ENCODE data around the gene PFDN5. TPM values are rescaled to one million over a fixed set of nuclear protein-coding genes. Genes with fewer than 3 reads are reported as not detected.
A peak's percentile ranks its signal among the peaks of the same experiment; 100 is the strongest.

PFDN5 gene
- total and polyA plus RNA-seq, 10 of the 15 experiments (the other 5 are each of a cell fraction or from before 2014, with no cell fraction given), result 300 to 1,596 (median 495) TPM

DNA sequence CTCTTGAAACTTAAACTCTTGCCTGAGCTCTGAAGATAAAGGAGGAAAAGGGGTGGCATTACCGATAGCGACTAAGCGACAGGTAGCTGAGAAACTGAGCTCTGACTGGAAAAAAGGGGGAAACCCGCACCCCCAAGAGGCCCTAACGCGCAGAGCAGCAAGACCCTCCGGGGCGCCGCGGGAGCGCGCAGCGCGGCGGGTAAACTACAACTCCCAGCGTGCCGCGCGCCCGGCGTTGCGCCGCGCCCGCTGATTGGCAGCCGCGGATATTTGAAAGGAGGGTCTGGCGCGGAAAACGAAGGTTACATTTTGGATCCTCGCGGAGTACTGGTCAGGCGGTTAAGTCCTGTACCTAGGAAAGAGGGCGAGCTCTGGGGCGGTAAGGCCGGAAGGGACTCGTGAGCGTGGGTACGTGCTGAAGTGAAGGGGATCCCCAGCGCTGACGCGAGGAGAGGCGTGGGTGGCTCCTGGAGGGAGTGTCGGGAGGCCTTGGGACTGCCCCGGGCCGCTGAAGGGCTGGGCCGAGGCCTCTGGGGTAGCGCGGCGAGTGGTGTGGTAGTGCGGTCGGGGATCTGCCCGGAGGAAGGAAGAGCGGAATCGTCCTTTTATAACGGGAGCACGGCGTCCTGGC is 27.2 kb upstream of the PFDN5 start, which contains the start of gene ESPL1 (continued):
- TF ChIP-seq CBFB (IDR thresholded peaks at IDR 0.05; ENCODE audit: low read depth) (0 out of 2 replicates have a peak, but pooled peaks have one; percentile 23), MYC (IDR thresholded peaks at IDR 0.05; ENCODE audit: insufficient read depth, insufficient read length, insufficient replicate concordance, low read length, severe bottlenecking) (no peak), RELA (IDR thresholded peaks at IDR 0.05; ENCODE audit: borderline replicate concordance, partially characterized antibody) (peak; percentile 91), FOS (IDR thresholded peaks at IDR 0.05; ENCODE audit: borderline replicate concordance, extremely low read depth, insufficient read length) (no peak), EED (IDR thresholded peaks at IDR 0.05; ENCODE audit: low read depth) (peak; percentile 59; the same call in 1 of the 2 replicates), ESRRA (IDR thresholded peaks at IDR 0.05; ENCODE audit: low read length) (peak; percentile 56; the same call in 1 of the 2 replicates), CEBPB (IDR thresholded peaks at IDR 0.05; ENCODE audit: borderline replicate concordance in 1 of 2, low read depth in 2 of 2, low read length in 2 of 2) (no peak), HDAC2 (IDR thresholded peaks at IDR 0.05) (no peak), ZBED1 (IDR thresholded peaks at IDR 0.05; ENCODE audit: borderline replicate concordance) (no peak), CHD1 (IDR thresholded peaks at IDR 0.05; ENCODE audit: low read depth, low read length) (no peak), FOXK2 (IDR thresholded peaks at IDR 0.05) (no peak), MYB (IDR thresholded peaks at IDR 0.05; ENCODE audit: borderline replicate concordance, low read depth, low read length) (no peak), RBBP5 (conservative IDR thresholded peaks at IDR 0.05) (no peak), RUNX3 (IDR thresholded peaks at IDR 0.05; ENCODE audit: low read length) (peak; percentile 59), NRF1 (conservative IDR thresholded peaks at IDR 0.05; ENCODE audit: low read depth, low read length) (no peak; the same call in 1 of the 2 replicates), RELB (IDR thresholded peaks at IDR 0.05; ENCODE audit: low read depth) (peak; percentile 94)
- TF ChIP-seq, protein P1, sequence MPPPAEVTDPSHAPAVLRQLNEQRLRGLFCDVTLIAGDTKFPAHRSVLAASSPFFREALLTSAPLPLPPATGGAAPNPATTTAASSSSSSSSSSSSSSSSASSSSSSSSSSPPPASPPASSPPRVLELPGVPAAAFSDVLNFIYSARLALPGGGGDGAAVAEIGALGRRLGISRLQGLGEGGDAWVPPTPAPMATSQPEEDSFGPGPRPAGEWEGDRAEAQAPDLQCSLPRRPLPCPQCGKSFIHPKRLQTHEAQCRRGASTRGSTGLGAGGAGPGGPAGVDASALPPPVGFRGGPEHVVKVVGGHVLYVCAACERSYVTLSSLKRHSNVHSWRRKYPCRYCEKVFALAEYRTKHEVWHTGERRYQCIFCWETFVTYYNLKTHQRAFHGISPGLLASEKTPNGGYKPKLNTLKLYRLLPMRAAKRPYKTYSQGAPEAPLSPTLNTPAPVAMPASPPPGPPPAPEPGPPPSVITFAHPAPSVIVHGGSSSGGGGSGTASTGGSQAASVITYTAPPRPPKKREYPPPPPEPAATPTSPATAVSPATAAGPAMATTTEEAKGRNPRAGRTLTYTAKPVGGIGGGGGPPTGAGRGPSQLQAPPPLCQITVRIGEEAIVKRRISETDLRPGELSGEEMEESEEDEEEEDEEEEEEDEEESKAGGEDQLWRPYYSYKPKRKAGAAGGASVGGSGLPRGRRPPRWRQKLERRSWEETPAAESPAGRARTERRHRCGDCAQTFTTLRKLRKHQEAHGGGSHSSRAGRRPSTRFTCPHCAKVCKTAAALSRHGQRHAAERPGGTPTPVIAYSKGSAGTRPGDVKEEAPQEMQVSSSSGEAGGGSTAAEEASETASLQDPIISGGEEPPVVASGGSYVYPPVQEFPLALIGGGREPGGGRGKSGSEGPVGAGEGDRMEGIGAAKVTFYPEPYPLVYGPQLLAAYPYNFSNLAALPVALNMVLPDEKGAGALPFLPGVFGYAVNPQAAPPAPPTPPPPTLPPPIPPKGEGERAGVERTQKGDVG (CRISPR knock-in tag; IDR thresholded peaks at IDR 0.05), result no peak
- TF ChIP-seq, protein P2, sequence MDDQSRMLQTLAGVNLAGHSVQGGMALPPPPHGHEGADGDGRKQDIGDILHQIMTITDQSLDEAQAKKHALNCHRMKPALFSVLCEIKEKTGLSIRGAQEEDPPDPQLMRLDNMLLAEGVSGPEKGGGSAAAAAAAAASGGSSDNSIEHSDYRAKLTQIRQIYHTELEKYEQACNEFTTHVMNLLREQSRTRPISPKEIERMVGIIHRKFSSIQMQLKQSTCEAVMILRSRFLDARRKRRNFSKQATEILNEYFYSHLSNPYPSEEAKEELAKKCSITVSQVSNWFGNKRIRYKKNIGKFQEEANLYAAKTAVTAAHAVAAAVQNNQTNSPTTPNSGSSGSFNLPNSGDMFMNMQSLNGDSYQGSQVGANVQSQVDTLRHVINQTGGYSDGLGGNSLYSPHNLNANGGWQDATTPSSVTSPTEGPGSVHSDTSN (IDR thresholded peaks at IDR 0.05; ENCODE audit: insufficient replicate concordance, low read depth, low read length), result peak; percentile 85
- TF ChIP-seq, protein P3, sequence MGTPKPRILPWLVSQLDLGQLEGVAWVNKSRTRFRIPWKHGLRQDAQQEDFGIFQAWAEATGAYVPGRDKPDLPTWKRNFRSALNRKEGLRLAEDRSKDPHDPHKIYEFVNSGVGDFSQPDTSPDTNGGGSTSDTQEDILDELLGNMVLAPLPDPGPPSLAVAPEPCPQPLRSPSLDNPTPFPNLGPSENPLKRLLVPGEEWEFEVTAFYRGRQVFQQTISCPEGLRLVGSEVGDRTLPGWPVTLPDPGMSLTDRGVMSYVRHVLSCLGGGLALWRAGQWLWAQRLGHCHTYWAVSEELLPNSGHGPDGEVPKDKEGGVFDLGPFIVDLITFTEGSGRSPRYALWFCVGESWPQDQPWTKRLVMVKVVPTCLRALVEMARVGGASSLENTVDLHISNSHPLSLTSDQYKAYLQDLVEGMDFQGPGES (IDR thresholded peaks at IDR 0.05), result peak; percentile 68
- TF ChIP-seq, protein P4, sequence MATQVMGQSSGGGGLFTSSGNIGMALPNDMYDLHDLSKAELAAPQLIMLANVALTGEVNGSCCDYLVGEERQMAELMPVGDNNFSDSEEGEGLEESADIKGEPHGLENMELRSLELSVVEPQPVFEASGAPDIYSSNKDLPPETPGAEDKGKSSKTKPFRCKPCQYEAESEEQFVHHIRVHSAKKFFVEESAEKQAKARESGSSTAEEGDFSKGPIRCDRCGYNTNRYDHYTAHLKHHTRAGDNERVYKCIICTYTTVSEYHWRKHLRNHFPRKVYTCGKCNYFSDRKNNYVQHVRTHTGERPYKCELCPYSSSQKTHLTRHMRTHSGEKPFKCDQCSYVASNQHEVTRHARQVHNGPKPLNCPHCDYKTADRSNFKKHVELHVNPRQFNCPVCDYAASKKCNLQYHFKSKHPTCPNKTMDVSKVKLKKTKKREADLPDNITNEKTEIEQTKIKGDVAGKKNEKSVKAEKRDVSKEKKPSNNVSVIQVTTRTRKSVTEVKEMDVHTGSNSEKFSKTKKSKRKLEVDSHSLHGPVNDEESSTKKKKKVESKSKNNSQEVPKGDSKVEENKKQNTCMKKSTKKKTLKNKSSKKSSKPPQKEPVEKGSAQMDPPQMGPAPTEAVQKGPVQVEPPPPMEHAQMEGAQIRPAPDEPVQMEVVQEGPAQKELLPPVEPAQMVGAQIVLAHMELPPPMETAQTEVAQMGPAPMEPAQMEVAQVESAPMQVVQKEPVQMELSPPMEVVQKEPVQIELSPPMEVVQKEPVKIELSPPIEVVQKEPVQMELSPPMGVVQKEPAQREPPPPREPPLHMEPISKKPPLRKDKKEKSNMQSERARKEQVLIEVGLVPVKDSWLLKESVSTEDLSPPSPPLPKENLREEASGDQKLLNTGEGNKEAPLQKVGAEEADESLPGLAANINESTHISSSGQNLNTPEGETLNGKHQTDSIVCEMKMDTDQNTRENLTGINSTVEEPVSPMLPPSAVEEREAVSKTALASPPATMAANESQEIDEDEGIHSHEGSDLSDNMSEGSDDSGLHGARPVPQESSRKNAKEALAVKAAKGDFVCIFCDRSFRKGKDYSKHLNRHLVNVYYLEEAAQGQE (IDR thresholded peaks at IDR 0.05; ENCODE audit: low read depth, low read length), result no peak

Data from GM12878 (cell line).